Measurements from ENCODE around the gene UVSSA. TPM values are rescaled to one million over a fixed set of nuclear protein-coding genes. Genes with fewer than 3 reads are reported as not detected.
A peak's percentile ranks its signal among the peaks of the same experiment; 100 is the strongest.

The UVSSA gene
- total RNA-seq, 1 experiment from 2014 or later: 40.4 TPM

DNA sequence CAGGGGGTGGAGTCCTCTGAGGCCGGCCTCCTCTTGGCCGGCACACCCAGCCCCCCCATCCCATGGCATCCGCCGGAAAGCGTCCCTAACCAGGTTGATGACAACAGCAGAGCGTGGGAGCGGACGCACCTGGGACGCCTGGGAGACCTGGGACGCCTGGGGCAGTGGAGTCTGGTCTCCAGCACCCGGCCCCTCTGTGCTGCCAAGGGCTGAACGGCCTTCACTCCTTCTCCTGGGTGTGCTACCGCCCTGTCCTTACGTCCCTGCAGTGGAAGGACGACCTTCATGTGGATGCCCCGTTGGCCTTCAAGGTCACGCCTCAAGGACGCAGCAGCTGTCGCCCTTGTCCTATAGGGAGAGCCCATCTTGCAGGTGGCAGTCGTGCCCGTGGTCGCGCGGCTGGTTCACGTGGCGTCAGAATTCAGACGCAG is 32.4 kb downstream of the UVSSA start (continued):
- TF ChIP-seq FOXP1 (CRISPR knock-in tag; IDR thresholded peaks at IDR 0.05; ENCODE audit: borderline replicate concordance): no peak
- no peak for TF ChIP-seq JAZF1 (CRISPR knock-in tag; IDR thresholded peaks at IDR 0.05)
- no peak for TF ChIP-seq NR3C1 (CRISPR knock-in tag; conservative IDR thresholded peaks at IDR 0.05; ENCODE audit: low read depth)
- no peak for TF ChIP-seq SOX15 (CRISPR knock-in tag; IDR thresholded peaks at IDR 0.05)
- TF ChIP-seq ERG (CRISPR knock-in tag; IDR thresholded peaks at IDR 0.05): no peak
- TF ChIP-seq JUN (CRISPR knock-in tag; IDR thresholded peaks at IDR 0.05): no peak
- TF ChIP-seq, protein P1, sequence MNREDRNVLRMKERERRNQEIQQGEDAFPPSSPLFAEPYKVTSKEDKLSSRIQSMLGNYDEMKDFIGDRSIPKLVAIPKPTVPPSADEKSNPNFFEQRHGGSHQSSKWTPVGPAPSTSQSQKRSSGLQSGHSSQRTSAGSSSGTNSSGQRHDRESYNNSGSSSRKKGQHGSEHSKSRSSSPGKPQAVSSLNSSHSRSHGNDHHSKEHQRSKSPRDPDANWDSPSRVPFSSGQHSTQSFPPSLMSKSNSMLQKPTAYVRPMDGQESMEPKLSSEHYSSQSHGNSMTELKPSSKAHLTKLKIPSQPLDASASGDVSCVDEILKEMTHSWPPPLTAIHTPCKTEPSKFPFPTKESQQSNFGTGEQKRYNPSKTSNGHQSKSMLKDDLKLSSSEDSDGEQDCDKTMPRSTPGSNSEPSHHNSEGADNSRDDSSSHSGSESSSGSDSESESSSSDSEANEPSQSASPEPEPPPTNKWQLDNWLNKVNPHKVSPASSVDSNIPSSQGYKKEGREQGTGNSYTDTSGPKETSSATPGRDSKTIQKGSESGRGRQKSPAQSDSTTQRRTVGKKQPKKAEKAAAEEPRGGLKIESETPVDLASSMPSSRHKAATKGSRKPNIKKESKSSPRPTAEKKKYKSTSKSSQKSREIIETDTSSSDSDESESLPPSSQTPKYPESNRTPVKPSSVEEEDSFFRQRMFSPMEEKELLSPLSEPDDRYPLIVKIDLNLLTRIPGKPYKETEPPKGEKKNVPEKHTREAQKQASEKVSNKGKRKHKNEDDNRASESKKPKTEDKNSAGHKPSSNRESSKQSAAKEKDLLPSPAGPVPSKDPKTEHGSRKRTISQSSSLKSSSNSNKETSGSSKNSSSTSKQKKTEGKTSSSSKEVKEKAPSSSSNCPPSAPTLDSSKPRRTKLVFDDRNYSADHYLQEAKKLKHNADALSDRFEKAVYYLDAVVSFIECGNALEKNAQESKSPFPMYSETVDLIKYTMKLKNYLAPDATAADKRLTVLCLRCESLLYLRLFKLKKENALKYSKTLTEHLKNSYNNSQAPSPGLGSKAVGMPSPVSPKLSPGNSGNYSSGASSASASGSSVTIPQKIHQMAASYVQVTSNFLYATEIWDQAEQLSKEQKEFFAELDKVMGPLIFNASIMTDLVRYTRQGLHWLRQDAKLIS (CRISPR knock-in tag; IDR thresholded peaks at IDR 0.05; ENCODE audit: borderline replicate concordance): no peak
- no peak for TF ChIP-seq SMAD4 (CRISPR knock-in tag; IDR thresholded peaks at IDR 0.05)

GRCh38 chr4:1379801-1380331 is 32.9 kb downstream of the UVSSA start:
- ChIA-PET CTCF (no interaction called here), POLR2A (no interaction called here)
- Mint-ChIP-seq H3K9me3 (no peaks in the 10 kb centered on the region), H3K4me1 (no peaks in the 10 kb centered on the region), H3K27me3 (ENCODE audit: low read depth) (no peaks in the 10 kb centered on the region), H3K36me3 (no peaks in the 10 kb centered on the region), H3K4me3 (no peak overlapping the region), H3K27ac (no peak overlapping the region)
- ATAC-seq (no peak), DNase-seq (ENCODE audit: low spot score) (peak; percentile 7)
- TF ChIP-seq SP1 (CRISPR knock-in tag; conservative IDR thresholded peaks at IDR 0.05) (no peak), ATF1 (CRISPR knock-in tag; IDR thresholded peaks at IDR 0.05) (no peak), NFATC4 (CRISPR knock-in tag; IDR thresholded peaks at IDR 0.05) (no peak), FOXP1 (CRISPR knock-in tag; IDR thresholded peaks at IDR 0.05; ENCODE audit: borderline replicate concordance) (no peak), EMX1 (CRISPR knock-in tag; IDR thresholded peaks at IDR 0.05) (no peak), SOX15 (CRISPR knock-in tag; IDR thresholded peaks at IDR 0.05) (no peak), NFYB (CRISPR knock-in tag; conservative IDR thresholded peaks at IDR 0.05; ENCODE audit: low read depth) (no peak), ZNF219 (CRISPR knock-in tag; IDR thresholded peaks at IDR 0.05; ENCODE audit: borderline replicate concordance) (no peak), MLX (CRISPR knock-in tag; IDR thresholded peaks at IDR 0.05) (no peak), GTF2I (CRISPR knock-in tag; conservative IDR thresholded peaks at IDR 0.05) (no peak), IRF2 (CRISPR knock-in tag; IDR thresholded peaks at IDR 0.05; ENCODE audit: borderline replicate concordance, low read depth) (no peak), SMAD4 (CRISPR knock-in tag; IDR thresholded peaks at IDR 0.05) (no peak)
- TF ChIP-seq, protein P2, sequence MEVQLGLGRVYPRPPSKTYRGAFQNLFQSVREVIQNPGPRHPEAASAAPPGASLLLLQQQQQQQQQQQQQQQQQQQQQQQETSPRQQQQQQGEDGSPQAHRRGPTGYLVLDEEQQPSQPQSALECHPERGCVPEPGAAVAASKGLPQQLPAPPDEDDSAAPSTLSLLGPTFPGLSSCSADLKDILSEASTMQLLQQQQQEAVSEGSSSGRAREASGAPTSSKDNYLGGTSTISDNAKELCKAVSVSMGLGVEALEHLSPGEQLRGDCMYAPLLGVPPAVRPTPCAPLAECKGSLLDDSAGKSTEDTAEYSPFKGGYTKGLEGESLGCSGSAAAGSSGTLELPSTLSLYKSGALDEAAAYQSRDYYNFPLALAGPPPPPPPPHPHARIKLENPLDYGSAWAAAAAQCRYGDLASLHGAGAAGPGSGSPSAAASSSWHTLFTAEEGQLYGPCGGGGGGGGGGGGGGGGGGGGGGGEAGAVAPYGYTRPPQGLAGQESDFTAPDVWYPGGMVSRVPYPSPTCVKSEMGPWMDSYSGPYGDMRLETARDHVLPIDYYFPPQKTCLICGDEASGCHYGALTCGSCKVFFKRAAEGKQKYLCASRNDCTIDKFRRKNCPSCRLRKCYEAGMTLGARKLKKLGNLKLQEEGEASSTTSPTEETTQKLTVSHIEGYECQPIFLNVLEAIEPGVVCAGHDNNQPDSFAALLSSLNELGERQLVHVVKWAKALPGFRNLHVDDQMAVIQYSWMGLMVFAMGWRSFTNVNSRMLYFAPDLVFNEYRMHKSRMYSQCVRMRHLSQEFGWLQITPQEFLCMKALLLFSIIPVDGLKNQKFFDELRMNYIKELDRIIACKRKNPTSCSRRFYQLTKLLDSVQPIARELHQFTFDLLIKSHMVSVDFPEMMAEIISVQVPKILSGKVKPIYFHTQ (CRISPR knock-in tag; IDR thresholded peaks at IDR 0.05): no peak
- TF ChIP-seq, protein P3, sequence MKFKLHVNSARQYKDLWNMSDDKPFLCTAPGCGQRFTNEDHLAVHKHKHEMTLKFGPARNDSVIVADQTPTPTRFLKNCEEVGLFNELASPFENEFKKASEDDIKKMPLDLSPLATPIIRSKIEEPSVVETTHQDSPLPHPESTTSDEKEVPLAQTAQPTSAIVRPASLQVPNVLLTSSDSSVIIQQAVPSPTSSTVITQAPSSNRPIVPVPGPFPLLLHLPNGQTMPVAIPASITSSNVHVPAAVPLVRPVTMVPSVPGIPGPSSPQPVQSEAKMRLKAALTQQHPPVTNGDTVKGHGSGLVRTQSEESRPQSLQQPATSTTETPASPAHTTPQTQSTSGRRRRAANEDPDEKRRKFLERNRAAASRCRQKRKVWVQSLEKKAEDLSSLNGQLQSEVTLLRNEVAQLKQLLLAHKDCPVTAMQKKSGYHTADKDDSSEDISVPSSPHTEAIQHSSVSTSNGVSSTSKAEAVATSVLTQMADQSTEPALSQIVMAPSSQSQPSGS (CRISPR knock-in tag; IDR thresholded peaks at IDR 0.05; ENCODE audit: borderline replicate concordance, low read depth): no peak
